Activated CD4-positive, alpha-beta T cell treated with anti-CD3 and anti-CD28 coated beads for 1 hour (primary cell): ENCODE results near the gene SYCP2L.

ENCODE experiments used
- DNase-seq: peaks from one replicate; pipeline ENCODE4 v3.0.0-alpha.2; 2020

The SYCP2L gene

GRCh38 chr6:11012295-11012754, 125.5 kb downstream of the SYCP2L start:
- no peak for DNase-seq

- DNase-seq: no peak
These were observed 126.3 kb downstream of the SYCP2L start for GRCh38 chr6:11012976-11013720.

- no peak for DNase-seq
These were observed 126.8 kb downstream of the SYCP2L start for GRCh38 chr6:11013721-11014070.

GRCh38 chr6:11015102-11015501, 128.2 kb downstream of the SYCP2L start:
- DNase-seq: no peak

- DNase-seq: no peak
These were observed 129.6 kb downstream of the SYCP2L start for GRCh38 chr6:11016452-11016851.

GRCh38 chr6:11017090-11017489, 130.2 kb downstream of the SYCP2L start:
- DNase-seq: no peak

GRCh38 chr6:11018225-11018624, 131.4 kb downstream of the SYCP2L start:
- DNase-seq: no peak

- DNase-seq: no peak
These were observed 134.2 kb downstream of the SYCP2L start for GRCh38 chr6:11021003-11021402.

- DNase-seq: no peak
These were observed 134.9 kb downstream of the SYCP2L start for GRCh38 chr6:11021714-11022113.

- no peak for DNase-seq
These were observed 136.2 kb downstream of the SYCP2L start for GRCh38 chr6:11023032-11023431.
